Gastrocnemius medialis (tissue), 4 donors: ENCODE results near the gene MRPL48. TPM values are rescaled to one million over a fixed set of nuclear protein-coding genes. Genes with fewer than 3 reads are reported as not detected.

Experiments used
- ATAC-seq, 2 donors: fragments of 150-250 bp; one replicate each; pipeline ENCODE4 v1.9.1; 2016
- DNase-seq, 2 donors: peaks; one replicate each; pipeline ENCODE4 v3.0.0-alpha.2; 2019
- H3K27ac ChIP-seq, 4 donors: fragments of 200-600 bp; sonication (generic); 1 replicate in 1 of 4; 2 replicates in 3 of 4; pipeline ENCODE4 v1.5.1; 2016 to 2018; ENCODE audit warnings: mild to moderate bottlenecking in 2 of 4, moderate library complexity in 1 of 4
- H3K27me3 ChIP-seq, 3 donors: fragments of 200-600 bp; sonication (generic) in 2 of 3; 1 replicate in 1 of 3; 2 replicates in 2 of 3; pipeline versions ENCODE4 v1.5.1 to v1.6.0; 2016 to 2019; ENCODE audit warnings: mild to moderate bottlenecking in 1 of 3, moderate library complexity in 1 of 3
- H3K36me3 ChIP-seq, 2 donors: fragments of 200-600 bp; sonication (generic) in 1 of 2; one replicate each; pipeline ENCODE4 v1.5.1; 2017 to 2018
- H3K4me1 ChIP-seq, 2 donors: fragments of 200-600 bp; sonication (generic) in 1 of 2; one replicate each; pipeline ENCODE4 v1.5.1; 2016 to 2017; ENCODE audit warnings: mild to moderate bottlenecking in 2 of 2
- H3K4me3 ChIP-seq, 4 donors: fragments of 200-600 bp; sonication (generic) in 3 of 4; 1 replicate in 1 of 4; 2 replicates in 3 of 4; pipeline ENCODE4 v1.5.1; 2016 to 2019; ENCODE audit warnings: mild to moderate bottlenecking in 2 of 4
- H3K9me3 ChIP-seq, 3 donors: fragments of 200-600 bp; sonication (generic) in 2 of 3; 1 replicate in 1 of 3; 2 replicates in 2 of 3; pipeline ENCODE4 v1.5.1; 2016 to 2019
- CTCF ChIP-seq, 5 experiments: fragments of 450-650 bp in 3 of 5; fragments of 200-600 bp in 2 of 5; sonication (generic) in 2 of 5; IDR thresholded peaks in 4 of 5; conservative IDR thresholded peaks in 1 of 5; 1 replicate in 4 of 5; 2 replicates in 1 of 5; pipeline ENCODE4 v1.5.1; 2016 to 2019; ENCODE audit warnings: antibody characterized with exemption in 5 of 5, mild to moderate bottlenecking in 3 of 5, moderate library complexity in 3 of 5
- POLR2A ChIP-seq, 2 donors: fragments of 450-650 bp; IDR thresholded peaks; one replicate each; pipeline ENCODE4 v1.6.1; 2017; ENCODE audit warnings: antibody characterized with exemption in 2 of 2, mild to moderate bottlenecking in 2 of 2, moderate library complexity in 2 of 2
- in situ Hi-C, 4 donors: fragments of 200-750 bp; cut with MboI; loops; one replicate each; pipeline versions ENCODE4 v1.15.0 to v1.8.0; 2017; ENCODE audit warnings: low sequenced_read_pairs in 4 of 4
- intact Hi-C: fragments of 100-400 bp; cut with DNase I; formaldehyde crosslinking; loops from one replicate; pipeline ENCODE4 v1.15.1; 2023; ENCODE audit warnings: low total_unique reads
- total RNA-seq, 4 donors: library from RNA; depleted of rRNA; stranded (reverse); fragments of >200 nt; gene quantifications; one replicate each; pipeline versions ENCODE4 v1.1.0 to v1.2.3, GENCODE V29; 2016

MRPL48 gene
- total RNA-seq, 4 donors from 2014 or later = 9.0 to 29.1 (median 13.4) TPM

- Histone ChIP-seq H3K9me3 (no peaks in the 10 kb centered on the region), H3K4me3 (no peak overlapping the region), H3K27ac (no peak overlapping the region), H3K4me1 (peaks cover 7 to 12% of the 10 kb centered on the region in 2 donors), H3K36me3 (no peaks in the 10 kb centered on the region), H3K27me3 (no peaks in the 10 kb centered on the region)
- ATAC-seq = no peak
- no peak for DNase-seq
- in situ Hi-C loops (no loop called here), intact Hi-C loops (no loop called here)
- TF ChIP-seq CTCF (IDR thresholded peaks at IDR 0.05 in 4 of 5, conservative IDR thresholded peaks at IDR 0.05 in 1 of 5) (no peak), POLR2A (IDR thresholded peaks at IDR 0.05) (no peak)
Measured at GRCh38 chr11:73800276-73800806, 12.7 kb downstream of the MRPL48 start.

- Histone ChIP-seq H3K27me3 (no peaks in the 10 kb centered on the region), H3K4me1 (peaks cover 7 to 12% of the 10 kb centered on the region in 2 donors), H3K27ac (no peak overlapping the region), H3K4me3 (no peak overlapping the region), H3K36me3 (no peaks in the 10 kb centered on the region), H3K9me3 (no peaks in the 10 kb centered on the region)
- intact Hi-C loops (no loop called here), in situ Hi-C loops (no loop called here)
- ATAC-seq (no peak), DNase-seq (no peak)
- TF ChIP-seq POLR2A (IDR thresholded peaks at IDR 0.05) = no peak
- no peak for TF ChIP-seq CTCF (IDR thresholded peaks at IDR 0.05 in 4 of 5, conservative IDR thresholded peaks at IDR 0.05 in 1 of 5)
Measured at GRCh38 chr11:73801136-73801535, 13.5 kb downstream of the MRPL48 start.

- DNase-seq (no peak), ATAC-seq (no peak)
- H3K4me3 ChIP-seq = no peak overlapping the region
- TF ChIP-seq POLR2A (IDR thresholded peaks at IDR 0.05) = no peak
- no peak for TF ChIP-seq CTCF (IDR thresholded peaks at IDR 0.05 in 4 of 5, conservative IDR thresholded peaks at IDR 0.05 in 1 of 5)
- no peaks in the 10 kb centered on the region for H3K9me3 ChIP-seq
- intact Hi-C loops (no loop called here), in situ Hi-C loops (no loop called here)
- H3K36me3 ChIP-seq = peaks cover 0 to 6% of the 10 kb centered on the region in 2 donors
- H3K4me1 ChIP-seq = no peaks in the 10 kb centered on the region
- H3K27me3 ChIP-seq = no peaks in the 10 kb centered on the region
- H3K27ac ChIP-seq = no peak overlapping the region
Measured at GRCh38 chr11:73804712-73805111, 17.0 kb downstream of the MRPL48 start.

- Histone ChIP-seq H3K36me3 (peaks cover 0 to 6% of the 10 kb centered on the region in 2 donors), H3K9me3 (no peaks in the 10 kb centered on the region), H3K4me3 (no peak overlapping the region), H3K27ac (no peak overlapping the region), H3K27me3 (no peaks in the 10 kb centered on the region), H3K4me1 (no peaks in the 10 kb centered on the region)
- in situ Hi-C loops (no loop called here), intact Hi-C loops (no loop called here)
- ATAC-seq (no peak), DNase-seq (no peak)
- no peak for TF ChIP-seq CTCF (IDR thresholded peaks at IDR 0.05 in 4 of 5, conservative IDR thresholded peaks at IDR 0.05 in 1 of 5)
- TF ChIP-seq POLR2A (IDR thresholded peaks at IDR 0.05) = no peak
Measured at GRCh38 chr11:73808052-73808451, 20.4 kb downstream of the MRPL48 start.

GRCh38 chr11:73810637-73811036 lies 23.0 kb downstream of the MRPL48 start:
- DNase-seq (no peak), ATAC-seq (no peak)
- H3K27ac ChIP-seq = no peak overlapping the region
- intact Hi-C loops (no loop called here), in situ Hi-C loops (no loop called here)
- no peak overlapping the region for H3K4me3 ChIP-seq
- no peaks in the 10 kb centered on the region for H3K9me3 ChIP-seq
- peaks cover 0 to 6% of the 10 kb centered on the region in 2 donors for H3K36me3 ChIP-seq
- TF ChIP-seq POLR2A (IDR thresholded peaks at IDR 0.05) (no peak), CTCF (IDR thresholded peaks at IDR 0.05 in 4 of 5, conservative IDR thresholded peaks at IDR 0.05 in 1 of 5) (no peak)
- no peaks in the 10 kb centered on the region for H3K27me3 ChIP-seq
- H3K4me1 ChIP-seq = no peaks in the 10 kb centered on the region
